ENCODE measurements around the gene CASK.
"Not testable (repeated sequence)": the region's sequence is repeated elsewhere in the genome, so short reads cannot be mapped to it uniquely, and the experiment has no call there.

The CASK gene

DNA sequence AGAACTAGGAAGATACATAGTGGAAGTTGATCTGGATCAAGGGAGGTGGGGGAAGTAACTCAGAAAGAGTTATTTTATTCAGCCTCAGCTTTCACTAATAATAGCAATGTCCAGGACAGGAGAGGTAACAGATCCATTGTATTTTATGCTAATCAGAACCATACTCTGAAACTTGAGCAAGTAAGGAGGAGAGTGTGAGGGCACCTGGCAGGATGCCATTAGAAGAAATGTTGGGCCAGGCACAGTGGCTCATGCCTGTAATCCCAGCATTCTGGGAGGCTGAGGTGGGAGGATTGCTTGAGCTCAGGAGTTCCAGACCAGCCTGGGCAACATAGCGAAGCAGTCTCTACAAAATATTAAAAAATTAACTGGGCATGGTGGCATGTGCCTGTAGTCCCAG lies 218.3 kb downstream of the CASK start:
- Mint-ChIP-seq H3K27ac (no peak overlapping the region), H3K36me3 (peaks cover 0 to 5% of the 10 kb centered on the region in 2 donors), H3K4me3 (no peak overlapping the region), H3K4me1 (peaks cover 33 to 47% of the 10 kb centered on the region in 2 donors), H3K27me3 (peaks cover 0 to 7% of the 10 kb centered on the region in 2 donors), H3K9me3 (no peaks in the 10 kb centered on the region)
- DNase-seq (no peak), ATAC-seq (replicated peaks) (no peak)

DNA sequence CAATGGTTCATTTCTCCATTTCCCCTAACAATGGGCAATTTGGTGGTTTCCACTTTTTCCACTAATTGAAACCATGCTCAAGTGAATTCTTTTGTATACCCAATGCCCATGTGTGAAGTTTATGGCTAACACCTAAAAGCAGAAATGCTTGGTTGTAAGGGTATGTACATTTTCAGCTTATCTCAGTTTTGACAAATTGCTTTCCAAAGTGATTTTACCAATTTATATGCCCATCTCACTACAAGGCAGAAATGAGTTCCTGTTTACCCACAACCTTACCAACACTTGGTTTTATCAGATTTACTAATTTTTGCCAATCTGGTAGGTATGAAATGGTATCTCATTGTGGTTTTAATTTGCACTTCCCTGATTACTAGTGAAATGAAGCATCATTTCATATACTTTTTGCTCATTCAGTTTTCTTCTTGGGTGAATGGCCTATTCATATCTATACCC lies 219.8 kb downstream of the CASK start:
- no peak overlapping the region for H3K4me3 Mint-ChIP-seq
- ATAC-seq (replicated peaks) (peak in 1 of 2 donors; percentile 27), DNase-seq (no peak)
- H3K27ac Mint-ChIP-seq, result no peak overlapping the region
- H3K9me3 Mint-ChIP-seq, result no peaks in the 10 kb centered on the region
- H3K27me3 Mint-ChIP-seq, result peaks cover 0 to 3% of the 10 kb centered on the region in 2 donors
- H3K4me1 Mint-ChIP-seq, result peaks cover 28 to 36% of the 10 kb centered on the region in 2 donors
- peaks cover 0 to 2% of the 10 kb centered on the region in 2 donors for H3K36me3 Mint-ChIP-seq

DNA sequence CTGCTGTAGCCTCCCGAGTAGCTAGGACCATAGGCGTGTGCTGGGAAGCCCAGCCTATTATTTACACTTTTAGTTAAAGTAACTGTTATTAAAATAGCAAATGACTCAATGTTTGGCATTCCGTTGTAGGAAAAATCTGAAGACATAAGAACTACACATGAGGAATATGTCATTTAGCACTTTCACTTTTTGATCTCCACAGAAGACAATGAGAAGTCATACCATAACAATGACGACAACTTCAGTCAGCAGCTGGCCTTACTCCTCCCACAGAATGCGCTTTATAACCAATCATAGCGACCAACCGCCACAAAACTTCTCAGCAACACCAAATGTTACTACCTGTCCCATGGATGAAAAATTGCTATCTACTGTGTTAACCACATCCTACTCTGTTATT lies 227.9 kb downstream of the CASK start:
- no peaks in the 10 kb centered on the region for H3K27me3 Mint-ChIP-seq
- H3K36me3 Mint-ChIP-seq, result peaks cover 0 to 4% of the 10 kb centered on the region in 2 donors
- no peaks in the 10 kb centered on the region for H3K9me3 Mint-ChIP-seq
- DNase-seq (no peak), ATAC-seq (replicated peaks) (no peak)
- no peak overlapping the region for H3K4me3 Mint-ChIP-seq
- no peak overlapping the region for H3K27ac Mint-ChIP-seq
- peaks cover 8 to 17% of the 10 kb centered on the region in 2 donors for H3K4me1 Mint-ChIP-seq

DNA sequence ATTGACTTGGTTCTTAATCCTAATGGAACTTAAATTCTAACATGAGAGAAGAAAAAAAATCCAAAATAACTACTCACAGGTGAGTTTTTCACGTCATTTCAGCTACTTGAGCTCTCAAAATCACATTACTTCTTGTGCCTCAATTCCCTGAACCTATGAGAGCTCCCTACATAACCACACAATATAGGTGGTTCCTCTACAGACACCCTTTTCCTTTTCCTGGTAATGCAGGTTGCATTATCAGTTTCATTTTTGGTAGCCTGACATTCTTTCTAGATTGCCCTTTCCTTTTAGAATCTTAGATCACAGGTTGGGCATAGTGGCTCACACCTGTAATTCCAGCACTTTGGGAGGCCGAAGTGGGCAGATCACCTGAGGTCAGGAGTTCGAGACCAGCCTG lies 230.3 kb downstream of the CASK start:
- Mint-ChIP-seq H3K4me3 (no peak overlapping the region), H3K27me3 (no peaks in the 10 kb centered on the region)

DNA sequence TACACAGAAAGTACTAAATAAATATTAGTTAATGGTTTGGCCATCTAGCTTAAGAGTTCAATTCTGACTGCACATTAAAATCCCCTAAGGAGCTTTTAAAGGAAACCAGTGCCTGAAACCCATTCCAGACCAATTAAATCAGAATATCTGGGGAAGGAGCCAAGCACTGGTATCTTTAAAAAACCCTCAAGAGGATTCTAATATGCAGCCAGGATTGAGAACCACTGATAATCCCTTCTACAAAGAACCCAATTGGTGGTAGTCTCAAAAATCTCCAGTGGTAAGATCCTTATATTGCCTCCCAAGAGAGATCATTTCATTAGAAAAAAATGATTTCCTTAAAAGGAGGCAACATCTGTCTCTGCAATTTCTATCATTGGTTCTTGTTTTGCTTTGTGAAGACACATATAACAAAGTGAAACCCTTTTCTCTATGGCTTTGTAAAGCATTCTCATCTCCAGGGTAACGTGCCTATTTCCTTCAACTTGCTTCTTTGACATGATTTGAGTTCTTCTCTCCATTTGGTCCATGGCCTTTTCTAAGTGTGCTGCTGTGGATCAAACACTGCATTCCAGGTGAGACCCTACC lies 231.1 kb downstream of the CASK start:
- H3K4me1 Mint-ChIP-seq, result peaks cover 12 to 29% of the 10 kb centered on the region in 2 donors
- ATAC-seq (replicated peaks), result no peak
- no peak overlapping the region for H3K27ac Mint-ChIP-seq
- H3K27me3 Mint-ChIP-seq, result peaks cover 0 to 2% of the 10 kb centered on the region in 2 donors
- H3K4me3 Mint-ChIP-seq, result no peak overlapping the region
- DNase-seq, result no peak
- H3K36me3 Mint-ChIP-seq, result peaks cover 0 to 4% of the 10 kb centered on the region in 2 donors
- no peaks in the 10 kb centered on the region for H3K9me3 Mint-ChIP-seq

More for the DNA sequence above, 230.3 kb downstream of the CASK start:
- ATAC-seq (replicated peaks) (no peak), DNase-seq (no peak)
- H3K9me3 Mint-ChIP-seq, result no peaks in the 10 kb centered on the region
- H3K4me1 Mint-ChIP-seq, result peaks cover 11 to 26% of the 10 kb centered on the region in 2 donors
- H3K36me3 Mint-ChIP-seq, result peaks cover 0 to 4% of the 10 kb centered on the region in 2 donors
- no peak overlapping the region for H3K27ac Mint-ChIP-seq

DNA sequence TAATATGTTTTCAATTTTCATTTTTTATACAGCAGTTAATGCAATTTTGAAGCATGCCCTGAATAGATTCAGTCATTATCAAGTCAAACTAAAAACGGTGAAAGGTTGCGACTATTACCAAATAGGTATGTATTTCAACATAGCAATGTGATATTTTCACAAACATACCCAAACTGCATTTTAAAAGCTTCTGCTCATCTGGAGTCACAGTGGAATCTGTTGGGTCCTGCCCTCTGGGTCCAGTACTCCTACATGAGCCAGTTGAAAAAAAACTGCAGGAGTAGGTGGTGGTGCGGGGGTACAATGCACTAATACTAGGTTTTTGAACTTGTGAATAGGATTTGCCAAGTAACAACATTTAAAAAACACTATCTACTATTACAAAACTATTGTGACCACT lies 233.6 kb downstream of the CASK start:
- DNase-seq (no peak), ATAC-seq (replicated peaks) (no peak)
- Mint-ChIP-seq H3K4me1 (peaks cover 17 to 36% of the 10 kb centered on the region in 2 donors), H3K36me3 (no peaks in the 10 kb centered on the region), H3K27ac (no peak overlapping the region), H3K27me3 (peaks cover 0 to 4% of the 10 kb centered on the region in 2 donors), H3K9me3 (no peaks in the 10 kb centered on the region), H3K4me3 (no peak overlapping the region)

DNA sequence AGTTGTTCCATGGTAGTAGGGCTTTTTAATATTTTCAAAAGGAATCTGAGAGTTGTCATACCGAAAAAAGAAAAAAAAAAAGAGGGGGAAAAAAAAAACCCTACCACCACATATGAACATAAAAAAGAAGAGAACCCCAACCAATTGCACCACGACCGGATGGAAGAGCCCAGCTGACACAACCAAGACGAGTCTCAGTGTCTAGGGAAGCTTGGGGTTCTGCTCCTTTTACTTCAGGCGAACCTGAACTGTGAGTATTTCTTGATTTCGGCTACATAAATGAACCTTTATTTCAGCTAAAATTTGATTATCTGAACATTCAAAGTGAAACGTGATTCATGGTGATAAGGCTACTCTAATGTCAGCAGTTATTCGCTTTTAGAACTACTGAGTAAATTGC lies 234.5 kb downstream of the CASK start, which contains the start of gene GPR34:
Gene GPR34 (plus strand): TSS at position 139 of the 400 bp plus-strand sequence. CDS start 6,661 bp downstream, outside the sequence.
- no peaks in the 10 kb centered on the region for H3K9me3 Mint-ChIP-seq
- DNase-seq (no peak), ATAC-seq (replicated peaks) (peak; percentile 42 to 45)
- peak within 1 kb of the TSS in 1 of 2 donors; percentile 19 for H3K4me3 Mint-ChIP-seq
- no peaks in the 10 kb centered on the region for H3K36me3 Mint-ChIP-seq
- H3K27me3 Mint-ChIP-seq, result peaks cover 0 to 4% of the 10 kb centered on the region in 2 donors
- peaks cover 18 to 35% of the 10 kb centered on the region in 2 donors for H3K4me1 Mint-ChIP-seq
- H3K27ac Mint-ChIP-seq, result no peak within 1 kb of the TSS

DNA sequence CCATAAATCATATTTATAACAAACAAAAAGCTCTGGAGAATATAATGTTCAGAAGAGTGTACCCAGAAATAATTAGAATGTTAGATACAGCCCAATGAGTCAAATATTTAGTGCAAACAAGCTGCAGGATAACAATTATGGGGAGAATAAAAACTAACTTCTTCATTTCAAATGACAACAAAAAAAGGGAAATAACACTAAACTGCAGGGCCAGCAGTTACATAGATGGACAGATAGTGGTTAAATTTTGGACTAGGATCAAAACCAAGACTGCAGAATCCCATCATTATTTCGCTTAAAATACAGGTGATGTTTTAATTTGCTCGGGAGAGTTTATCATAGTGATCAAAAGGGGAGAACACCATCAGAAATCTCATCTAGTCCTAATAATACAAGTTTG lies 235.2 kb downstream of the CASK start:
- Mint-ChIP-seq H3K4me1 (peaks cover 18 to 29% of the 10 kb centered on the region in 2 donors), H3K27me3 (peaks cover 0 to 4% of the 10 kb centered on the region in 2 donors), H3K4me3 (no peak overlapping the region), H3K9me3 (no peaks in the 10 kb centered on the region), H3K36me3 (no peaks in the 10 kb centered on the region), H3K27ac (no peak overlapping the region)
- no peak for ATAC-seq (replicated peaks)
- DNase-seq, result no peak

DNA sequence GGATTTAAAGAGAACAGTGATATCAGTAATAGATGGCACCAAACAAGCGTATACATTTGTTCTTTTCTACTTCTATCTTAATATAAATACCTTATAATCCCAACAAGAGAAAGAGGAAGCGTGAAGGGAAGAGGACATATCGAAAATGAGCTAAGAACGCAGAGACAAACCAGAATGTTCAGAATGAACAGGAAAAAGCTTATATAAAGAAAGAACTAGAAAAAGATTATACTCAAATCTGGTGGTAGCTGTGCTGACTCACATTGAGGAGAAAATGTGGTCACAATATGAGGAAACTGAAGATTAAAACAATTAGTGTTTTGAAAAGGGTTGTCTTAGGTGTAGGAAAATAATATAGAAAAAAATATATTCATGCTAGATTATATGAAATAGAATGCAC lies 236.6 kb downstream of the CASK start:
- peaks cover 0 to 4% of the 10 kb centered on the region in 2 donors for H3K27me3 Mint-ChIP-seq
- no peak overlapping the region for H3K27ac Mint-ChIP-seq
- H3K9me3 Mint-ChIP-seq, result no peaks in the 10 kb centered on the region
- DNase-seq (no peak), ATAC-seq (replicated peaks) (peak; percentile 70 to 76)
- no peaks in the 10 kb centered on the region for H3K36me3 Mint-ChIP-seq
- peaks cover 12 to 19% of the 10 kb centered on the region in 2 donors for H3K4me1 Mint-ChIP-seq
- H3K4me3 Mint-ChIP-seq, result no peak overlapping the region

DNA sequence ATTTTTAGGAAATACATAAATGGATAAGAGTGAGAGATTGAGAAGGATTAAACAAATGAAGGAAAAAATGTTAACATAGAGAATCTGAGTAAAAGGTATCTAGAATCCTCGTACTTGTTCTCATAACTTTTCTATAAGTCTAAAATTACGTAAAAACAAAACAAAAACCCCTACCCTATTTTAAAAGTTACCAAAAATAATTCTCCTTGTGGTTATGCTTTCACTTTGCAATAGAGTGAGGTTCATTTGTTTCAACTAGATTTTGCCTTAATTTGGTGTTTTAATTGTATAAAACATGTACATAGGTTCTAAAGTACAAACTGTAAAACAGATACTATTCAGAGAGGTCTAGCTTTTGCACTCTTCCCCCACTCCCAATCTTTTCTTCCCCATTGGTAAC lies 238.4 kb downstream of the CASK start:
- Mint-ChIP-seq H3K9me3 (no peaks in the 10 kb centered on the region), H3K27ac (no peak overlapping the region), H3K27me3 (peaks cover 0 to 4% of the 10 kb centered on the region in 2 donors), H3K36me3 (no peaks in the 10 kb centered on the region), H3K4me3 (no peak overlapping the region), H3K4me1 (peaks cover 10 to 19% of the 10 kb centered on the region in 2 donors)
- DNase-seq, result no peak
- no peak for ATAC-seq (replicated peaks)

DNA sequence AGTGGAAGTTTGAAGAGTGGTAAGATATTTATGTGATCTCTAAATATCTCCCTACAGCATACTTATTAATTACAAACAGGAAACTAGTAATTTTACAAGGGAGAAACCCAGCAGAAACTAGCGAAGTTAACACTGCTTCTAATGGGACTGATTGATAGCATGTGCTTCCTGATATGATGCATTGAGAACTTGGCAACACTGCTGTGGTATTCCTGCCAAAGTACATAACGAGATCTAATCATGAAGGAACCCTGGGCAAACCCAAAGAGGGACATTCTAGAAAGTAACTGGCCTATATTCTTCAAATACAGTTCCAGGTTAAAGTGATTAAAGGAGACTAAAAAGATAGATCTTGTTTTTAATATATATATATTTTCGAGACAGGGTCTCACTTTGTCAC lies 239.2 kb downstream of the CASK start:
- Mint-ChIP-seq H3K4me3 (no peak overlapping the region), H3K27ac (no peak overlapping the region), H3K27me3 (peaks cover 0 to 4% of the 10 kb centered on the region in 2 donors), H3K4me1 (peaks cover 10 to 19% of the 10 kb centered on the region in 2 donors), H3K36me3 (no peaks in the 10 kb centered on the region), H3K9me3 (no peaks in the 10 kb centered on the region)
- ATAC-seq (replicated peaks), result no peak
- DNase-seq, result no peak

DNA sequence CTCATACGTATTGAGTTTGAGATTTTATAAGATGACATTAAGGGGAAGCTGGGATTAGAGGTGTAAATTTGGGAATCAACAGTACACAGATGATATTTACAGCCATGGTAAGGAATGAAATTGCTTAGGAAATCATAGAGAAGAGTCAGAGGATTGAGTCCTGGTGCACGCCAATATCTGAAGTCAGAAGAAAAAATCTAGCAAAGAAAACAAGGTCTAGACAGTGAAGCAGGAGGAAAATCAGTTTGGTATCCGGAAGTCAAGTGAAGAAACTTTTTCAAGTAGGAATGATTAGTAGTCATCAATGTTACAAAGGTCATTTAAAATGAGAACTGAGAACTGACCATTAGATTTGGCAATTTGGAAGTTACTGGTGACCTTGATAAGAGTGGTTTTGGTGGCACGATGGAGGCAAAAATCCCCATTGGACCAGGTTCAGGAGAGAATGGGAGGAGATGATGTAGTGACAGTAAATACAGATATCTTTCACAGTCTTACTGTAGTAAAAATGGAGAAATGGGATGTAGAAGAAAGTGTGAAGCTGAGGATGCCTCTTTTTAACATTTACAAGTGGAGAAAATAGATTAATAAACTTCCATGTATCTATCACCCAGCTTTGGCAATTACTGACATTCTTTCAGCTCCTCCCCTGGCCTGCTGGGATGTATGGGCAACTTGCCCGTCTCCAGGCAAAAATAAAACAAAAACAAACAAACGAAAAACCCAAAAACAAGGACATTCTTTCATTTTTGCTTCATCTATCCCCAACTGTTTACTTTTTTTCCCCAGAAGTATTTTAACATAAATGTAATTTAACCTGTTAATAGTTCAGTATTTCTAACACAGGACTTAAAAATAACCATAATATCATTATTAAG lies 245.9 kb downstream of the CASK start:
- no peak for DNase-seq
- Mint-ChIP-seq H3K9me3 (no peaks in the 10 kb centered on the region), H3K27ac (no peak overlapping the region)

DNA sequence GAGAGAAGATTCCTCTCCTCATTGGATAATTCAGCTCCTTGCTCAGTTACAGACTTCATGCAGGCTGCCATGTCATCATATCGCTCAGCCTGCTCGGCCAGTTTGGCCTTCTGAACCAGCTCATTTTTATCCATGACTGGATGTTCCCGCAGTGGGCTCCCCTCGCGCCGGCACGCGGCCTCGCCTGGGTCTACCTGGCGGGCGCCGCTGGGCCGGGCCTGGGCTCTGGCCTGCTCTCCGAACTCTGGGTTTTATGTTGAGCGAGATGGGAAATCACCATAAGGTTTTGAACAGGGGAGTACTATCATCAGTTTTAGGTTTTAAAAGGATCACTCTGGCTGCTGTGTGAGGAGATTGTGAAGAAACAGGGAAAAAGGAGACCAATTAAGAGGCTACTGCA lies 247.0 kb downstream of the CASK start:
- H3K9me3 Mint-ChIP-seq; H3K4me1 Mint-ChIP-seq; DNase-seq; H3K4me3 Mint-ChIP-seq; H3K27me3 Mint-ChIP-seq; H3K27ac Mint-ChIP-seq; ATAC-seq (replicated peaks): not testable (repeated sequence)
- peaks cover 7 to 11% of the 10 kb centered on the region in 2 donors for H3K36me3 Mint-ChIP-seq

More for the DNA sequence above, 245.9 kb downstream of the CASK start:
- no peak overlapping the region for H3K4me3 Mint-ChIP-seq
- peaks cover 0 to 10% of the 10 kb centered on the region in 2 donors for H3K27me3 Mint-ChIP-seq
- peaks cover 2% of the 10 kb centered on the region in 2 donors for H3K4me1 Mint-ChIP-seq
- ATAC-seq (replicated peaks), result no peak
- peaks cover 7 to 9% of the 10 kb centered on the region in 2 donors for H3K36me3 Mint-ChIP-seq

DNA sequence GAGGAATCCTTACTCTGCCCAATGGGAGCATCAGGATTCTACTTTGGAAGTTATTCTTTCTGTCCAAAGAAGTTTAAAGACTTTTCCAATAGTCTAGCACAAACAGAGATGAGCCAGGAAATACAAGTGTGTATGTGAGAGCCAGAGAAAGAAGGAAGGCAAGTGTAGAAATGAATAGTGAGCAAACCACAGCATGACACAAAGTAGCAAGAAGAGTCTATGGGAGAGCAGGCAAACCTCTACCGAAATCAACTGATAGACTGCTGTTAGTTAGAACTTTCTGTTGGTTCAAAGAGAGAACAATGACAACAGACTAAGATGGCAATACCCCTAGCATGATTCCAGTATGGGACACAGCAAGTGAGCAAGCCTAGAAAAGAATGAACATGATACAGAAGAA lies 250.7 kb downstream of the CASK start:
- H3K36me3 Mint-ChIP-seq, result peaks cover 7 to 14% of the 10 kb centered on the region in 2 donors
- no peaks in the 10 kb centered on the region for H3K9me3 Mint-ChIP-seq
- DNase-seq, result no peak
- no peak overlapping the region for H3K27ac Mint-ChIP-seq
- H3K4me3 Mint-ChIP-seq, result no peak overlapping the region
- H3K27me3 Mint-ChIP-seq, result peaks cover 0 to 17% of the 10 kb centered on the region in 2 donors
- H3K4me1 Mint-ChIP-seq, result peaks cover 2 to 21% of the 10 kb centered on the region in 2 donors
- no peak for ATAC-seq (replicated peaks)

Data from stimulated activated naive B cell treated with anti-CD40 and anti-IgM and Interleukin-4, amounts not matched to agents 10 μg/mL and 1 μg/mL and 100 μg/mL, for 72 hours (primary cell).